KMS-11 (cell line): Measurements from ENCODE around the gene ZNF414.

Experiments
- H2AFZ ChIP-seq: fragments of 200-600 bp; sonication (generic); 2 replicates; pipeline ENCODE4 v1.6.1; 2016; ENCODE audit warnings: antibody characterized with exemption, mixed run types, low read depth
- H3K27ac ChIP-seq: fragments of 200-600 bp; sonication (generic); 2 replicates; pipeline ENCODE4 v1.6.1; 2016; ENCODE audit warnings: mild to moderate bottlenecking, mixed run types
- H3K27me3 ChIP-seq: fragments of 200-600 bp; sonication (generic); 2 replicates; pipeline ENCODE4 v1.6.1; 2017; ENCODE audit warnings: mild to moderate bottlenecking, low read depth, mixed run types, moderate library complexity; ENCODE audit not compliant: insufficient read depth
- H3K36me3 ChIP-seq: fragments of 200-600 bp; sonication (generic); 2 replicates; pipeline ENCODE4 v1.6.1; 2017; ENCODE audit warnings: mild to moderate bottlenecking, mixed run types; ENCODE audit not compliant: insufficient read depth
- H3K4me1 ChIP-seq: fragments of 200-600 bp; sonication (generic); 2 replicates; pipeline ENCODE4 v1.6.1; 2016; ENCODE audit warnings: mild to moderate bottlenecking, low read depth, mixed run types; ENCODE audit not compliant: poor library complexity, severe bottlenecking
- H3K4me2 ChIP-seq: fragments of 200-600 bp; sonication (generic); 2 replicates; pipeline ENCODE4 v1.7.0; 2016; ENCODE audit warnings: mild to moderate bottlenecking, mixed run types
- H3K4me3 ChIP-seq: fragments of 200-600 bp; sonication (generic); IDR thresholded peaks from 2 replicates; pipeline ENCODE4 v1.6.1; 2017; ENCODE audit warnings: low read depth, low read length, mixed read lengths; ENCODE audit not compliant: insufficient read depth
- H3K79me2 ChIP-seq: fragments of 200-600 bp; sonication (generic); 2 replicates; pipeline ENCODE4 v1.6.1; 2016; ENCODE audit warnings: low read depth, mixed run types; ENCODE audit not compliant: insufficient read depth
- H3K9ac ChIP-seq: fragments of 200-600 bp; sonication (generic); 2 replicates; pipeline ENCODE4 v1.6.1; 2016; ENCODE audit warnings: mild to moderate bottlenecking, mixed run types
- H4K20me1 ChIP-seq: fragments of 200-600 bp; sonication (generic); 2 replicates; pipeline ENCODE4 v1.6.1; 2016; ENCODE audit warnings: mild to moderate bottlenecking, mixed run types; ENCODE audit not compliant: insufficient read depth
- TF ChIP-seq, protein P1 (sequence below): fragments of 200-600 bp; sonication (generic); conservative IDR thresholded peaks from 2 replicates; pipeline ENCODE4 v1.6.1; 2017; ENCODE audit warnings: low read depth, mild to moderate bottlenecking, antibody characterized with exemption, low read length, moderate library complexity, mixed read lengths

Gene ZNF414

DNA sequence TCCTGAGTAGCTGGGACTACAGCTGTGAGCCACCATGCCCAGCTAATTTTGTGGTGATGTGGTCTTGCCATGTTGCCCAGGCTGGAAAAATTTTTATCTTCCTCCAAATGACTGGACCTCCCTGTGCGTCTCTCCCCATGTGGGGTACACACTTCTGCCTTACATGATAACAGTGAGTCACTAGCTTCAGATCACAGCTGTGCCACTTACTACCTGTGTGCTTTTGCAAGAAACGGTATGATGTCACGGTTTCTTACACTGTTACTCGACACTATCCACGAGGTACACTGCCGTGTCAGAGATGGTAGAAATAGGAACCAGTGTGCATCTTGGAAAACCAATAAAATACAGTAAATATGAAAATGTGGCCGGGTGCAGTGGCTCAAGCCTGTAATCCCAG, 17.5 kb upstream of the ZNF414 start:
- peaks cover 46% of the 10 kb centered on the region for H3K27me3 ChIP-seq
- H3K36me3 ChIP-seq = no peaks in the 10 kb centered on the region
- H2AFZ ChIP-seq = no peak overlapping the region
- H3K4me1 ChIP-seq = no peaks in the 10 kb centered on the region
- H4K20me1 ChIP-seq = no peaks in the 10 kb centered on the region
- TF ChIP-seq, protein P1, sequence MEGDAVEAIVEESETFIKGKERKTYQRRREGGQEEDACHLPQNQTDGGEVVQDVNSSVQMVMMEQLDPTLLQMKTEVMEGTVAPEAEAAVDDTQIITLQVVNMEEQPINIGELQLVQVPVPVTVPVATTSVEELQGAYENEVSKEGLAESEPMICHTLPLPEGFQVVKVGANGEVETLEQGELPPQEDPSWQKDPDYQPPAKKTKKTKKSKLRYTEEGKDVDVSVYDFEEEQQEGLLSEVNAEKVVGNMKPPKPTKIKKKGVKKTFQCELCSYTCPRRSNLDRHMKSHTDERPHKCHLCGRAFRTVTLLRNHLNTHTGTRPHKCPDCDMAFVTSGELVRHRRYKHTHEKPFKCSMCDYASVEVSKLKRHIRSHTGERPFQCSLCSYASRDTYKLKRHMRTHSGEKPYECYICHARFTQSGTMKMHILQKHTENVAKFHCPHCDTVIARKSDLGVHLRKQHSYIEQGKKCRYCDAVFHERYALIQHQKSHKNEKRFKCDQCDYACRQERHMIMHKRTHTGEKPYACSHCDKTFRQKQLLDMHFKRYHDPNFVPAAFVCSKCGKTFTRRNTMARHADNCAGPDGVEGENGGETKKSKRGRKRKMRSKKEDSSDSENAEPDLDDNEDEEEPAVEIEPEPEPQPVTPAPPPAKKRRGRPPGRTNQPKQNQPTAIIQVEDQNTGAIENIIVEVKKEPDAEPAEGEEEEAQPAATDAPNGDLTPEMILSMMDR = no peak
- H3K4me3 ChIP-seq = no peak overlapping the region
- no peaks in the 10 kb centered on the region for H3K79me2 ChIP-seq
- no peak overlapping the region for H3K4me2 ChIP-seq
- no peak overlapping the region for H3K27ac ChIP-seq
- H3K9ac ChIP-seq = no peak overlapping the region

DNA sequence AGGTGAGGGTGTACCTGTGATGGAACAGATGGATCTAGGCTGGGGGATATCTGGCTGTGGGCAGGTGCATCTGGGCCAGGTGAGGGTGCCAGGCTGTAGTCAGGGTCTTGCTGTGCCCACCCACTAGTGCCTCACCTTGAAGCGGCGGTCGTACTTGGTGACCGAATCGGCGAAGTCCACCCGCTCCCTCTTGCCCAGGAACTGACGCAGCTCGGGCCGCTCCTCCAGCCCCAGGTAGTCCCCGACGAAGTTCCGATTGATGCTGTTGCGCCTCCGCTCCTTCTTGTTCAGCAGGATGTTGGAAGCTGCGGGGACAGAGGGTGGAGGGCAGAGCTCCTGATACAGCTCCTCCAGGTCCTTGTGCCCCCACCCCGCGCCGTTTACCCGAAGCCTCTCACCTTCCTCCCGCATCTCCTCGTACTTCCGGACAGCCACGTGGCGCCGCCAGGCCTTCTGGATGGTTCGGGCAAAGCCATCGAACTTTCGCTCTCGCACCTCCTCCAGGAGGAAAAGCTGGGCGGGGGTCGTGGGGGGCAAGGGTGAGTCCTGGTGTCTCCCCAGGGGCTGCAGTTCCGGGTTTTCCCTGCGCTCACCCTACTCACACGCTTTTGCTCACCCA, 16.2 kb upstream of the ZNF414 start:
- Histone ChIP-seq H3K27me3 (peaks cover 36% of the 10 kb centered on the region; the same call in 1 of the 2 replicates), H3K36me3 (no peaks in the 10 kb centered on the region), H3K79me2 (no peaks in the 10 kb centered on the region), H3K9ac (no peak overlapping the region), H3K27ac (no peak overlapping the region), H3K4me3 (no peak overlapping the region), H2AFZ (no peak overlapping the region), H4K20me1 (no peaks in the 10 kb centered on the region), H3K4me1 (no peaks in the 10 kb centered on the region), H3K4me2 (no peak overlapping the region)
- TF ChIP-seq, protein P1 = no peak

DNA sequence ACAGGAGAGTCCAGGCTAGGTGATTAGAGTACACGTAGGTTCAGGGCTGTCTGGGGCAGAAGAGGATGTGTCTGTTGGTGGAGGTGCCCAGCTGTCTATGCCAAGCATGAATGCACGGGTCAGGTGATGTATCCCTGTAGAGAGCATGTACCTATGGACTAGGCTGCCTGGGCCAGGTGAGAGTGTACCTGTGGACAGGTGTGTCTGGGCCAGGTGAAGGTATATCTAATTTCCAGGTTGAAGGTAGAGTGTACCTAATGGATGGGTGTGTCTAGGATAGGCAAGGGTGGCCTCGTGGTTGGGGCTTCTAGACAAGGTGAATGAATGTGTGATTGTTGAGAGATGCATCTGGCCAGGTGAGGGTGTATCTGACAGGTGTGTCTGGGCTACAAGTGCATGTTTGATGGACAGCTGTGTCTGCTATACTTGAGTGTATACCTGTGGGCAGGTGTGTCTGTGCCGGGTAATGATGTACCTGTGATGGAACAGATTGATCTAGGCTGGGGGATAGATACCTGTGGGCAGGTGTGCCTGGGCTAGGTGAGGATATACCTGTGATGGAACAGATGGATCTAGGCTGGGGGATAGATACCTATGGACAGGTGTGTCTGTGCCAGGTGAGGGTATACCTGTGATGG, 15.5 kb upstream of the ZNF414 start:
- Histone ChIP-seq H4K20me1 (no peaks in the 10 kb centered on the region), H3K27me3 (peaks cover 30% of the 10 kb centered on the region; the same call in 1 of the 2 replicates), H3K79me2 (no peaks in the 10 kb centered on the region), H3K4me2 (no peak overlapping the region), H3K27ac (no peak overlapping the region), H3K9ac (no peak overlapping the region), H2AFZ (no peak overlapping the region), H3K36me3 (no peaks in the 10 kb centered on the region), H3K4me3 (no peak overlapping the region), H3K4me1 (no peaks in the 10 kb centered on the region)
- TF ChIP-seq, protein P1 = no peak

DNA sequence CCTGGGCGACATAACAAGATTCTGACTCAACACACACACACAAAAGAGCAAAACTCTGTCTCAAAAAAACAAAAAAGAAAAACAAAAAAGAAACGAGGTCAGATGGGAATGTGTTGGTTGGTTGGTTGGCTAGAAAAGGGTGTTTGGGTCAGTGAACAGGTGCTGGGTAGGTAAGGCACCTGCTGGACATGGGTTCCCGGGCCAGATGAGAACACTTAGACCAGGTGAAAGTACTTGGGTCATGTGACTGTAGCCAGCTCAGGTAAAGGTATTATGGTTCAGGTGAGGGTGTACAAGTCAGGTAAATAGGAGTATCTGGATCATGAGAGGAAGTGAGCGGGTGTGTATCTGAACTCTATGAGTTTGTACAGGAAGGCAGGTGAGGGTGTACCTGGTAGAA, 14.5 kb upstream of the ZNF414 start:
- Histone ChIP-seq H3K79me2 (no peaks in the 10 kb centered on the region), H3K4me3 (no peak overlapping the region), H3K36me3 (no peaks in the 10 kb centered on the region), H4K20me1 (no peaks in the 10 kb centered on the region), H3K9ac (no peak overlapping the region), H3K27me3 (peaks cover 21% of the 10 kb centered on the region; the same call in 1 of the 2 replicates), H3K4me1 (no peaks in the 10 kb centered on the region), H2AFZ (no peak overlapping the region), H3K4me2 (no peak overlapping the region), H3K27ac (no peak overlapping the region)
- TF ChIP-seq, protein P1 = no peak
